Colonic mucosa (tissue), 4 donors: ENCODE measurements around the gene SPATA22. TPM values are rescaled to one million over a fixed set of nuclear protein-coding genes. Genes with fewer than 3 reads are reported as not detected.

ENCODE experiments used
- DNase-seq: peaks from one replicate; pipeline ENCODE4 v3.0.0-alpha.2; 2020
- H3K27ac ChIP-seq: fragments of 200-600 bp; one replicate; pipeline ENCODE4 v1.8.0; 2021
- H3K27me3 ChIP-seq: fragments of 200-600 bp; one replicate; pipeline ENCODE4 v1.8.0; 2021
- H3K36me3 ChIP-seq: fragments of 200-600 bp; one replicate; pipeline ENCODE4 v1.8.0; 2021
- H3K4me1 ChIP-seq: fragments of 200-600 bp; one replicate; pipeline ENCODE4 v1.8.0; 2021; ENCODE audit warnings: mild to moderate bottlenecking
- H3K4me3 ChIP-seq: fragments of 200-600 bp; one replicate; pipeline ENCODE4 v1.8.0; 2021
- H3K9ac ChIP-seq, 2 donors: one replicate each; pipeline ENCODE4 v1.7.0; 2013; ENCODE audit warnings: control low read depth in 2 of 2, low read depth in 2 of 2, low read length in 2 of 2
- H3K9me3 ChIP-seq: fragments of 200-600 bp; one replicate; pipeline ENCODE4 v1.8.0; 2021
- CTCF ChIP-seq: fragments of 200-600 bp; IDR thresholded peaks from one replicate; pipeline ENCODE4 v1.8.0; 2022; ENCODE audit warnings: antibody characterized with exemption, mild to moderate bottlenecking
- intact Hi-C: fragments of 100-400 bp; cut with DNase I; formaldehyde crosslinking; loops from one replicate; pipeline ENCODE4 v1.14.1; 2022
- total RNA-seq, 2 donors: library from RNA; stranded (reverse); fragmentation: NEBNext Ultra II Directional in 1 of 2; extraction: Animal tissue kit (Norgen Biotek cat#: 25700) in 1 of 2; gene quantifications; one replicate each; pipeline ENCODE4 v1.2.1, GENCODE V29; 2021
- donor health status: healthy.
- donor health status: DM: no; HTN: no; CAD: no.
- donor health status: DM: no; HTN: no; CAD: no.

SPATA22 gene
- total RNA-seq, 2 donors from 2014 or later, result not detected

- Histone ChIP-seq H3K4me1 (no peaks in the 10 kb centered on the region), H3K9me3 (no peaks in the 10 kb centered on the region), H3K27ac (no peak overlapping the region), H3K27me3 (no peaks in the 10 kb centered on the region), H3K36me3 (no peaks in the 10 kb centered on the region), H3K9ac (no peak overlapping the region), H3K4me3 (no peak overlapping the region)
- DNase-seq, result no peak
- no peak for TF ChIP-seq CTCF
- intact Hi-C loops, result no loop called here
Measured at GRCh38 chr17:3505008-3505407, 33.4 kb upstream of the SPATA22 start.

DNA sequence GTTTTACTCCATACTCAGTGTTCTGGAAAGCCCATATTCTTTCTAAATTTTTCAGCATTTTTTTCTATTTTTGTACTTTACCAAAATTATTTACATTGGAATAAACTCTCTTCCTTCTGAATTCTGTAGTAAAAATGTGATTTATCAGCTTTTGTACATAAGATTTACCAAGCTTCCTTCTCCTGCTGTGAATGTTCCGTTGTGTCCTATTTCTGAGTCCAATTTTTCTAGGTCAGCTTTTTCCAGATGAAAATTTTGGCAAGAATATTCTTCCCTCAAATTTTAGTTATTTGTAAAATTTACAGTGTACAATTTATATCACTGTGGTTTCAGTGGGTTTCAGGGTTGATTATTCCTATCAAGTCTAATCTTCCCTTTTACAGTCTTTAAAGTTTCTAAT lies 31.7 kb upstream of the SPATA22 start:
- Histone ChIP-seq H3K9ac (no peak overlapping the region), H3K4me1 (no peaks in the 10 kb centered on the region), H3K4me3 (no peak overlapping the region), H3K27ac (no peak overlapping the region), H3K27me3 (no peaks in the 10 kb centered on the region), H3K36me3 (no peaks in the 10 kb centered on the region), H3K9me3 (no peaks in the 10 kb centered on the region)
- no peak for DNase-seq
- intact Hi-C loops, result no loop called here
- TF ChIP-seq CTCF, result no peak

DNA sequence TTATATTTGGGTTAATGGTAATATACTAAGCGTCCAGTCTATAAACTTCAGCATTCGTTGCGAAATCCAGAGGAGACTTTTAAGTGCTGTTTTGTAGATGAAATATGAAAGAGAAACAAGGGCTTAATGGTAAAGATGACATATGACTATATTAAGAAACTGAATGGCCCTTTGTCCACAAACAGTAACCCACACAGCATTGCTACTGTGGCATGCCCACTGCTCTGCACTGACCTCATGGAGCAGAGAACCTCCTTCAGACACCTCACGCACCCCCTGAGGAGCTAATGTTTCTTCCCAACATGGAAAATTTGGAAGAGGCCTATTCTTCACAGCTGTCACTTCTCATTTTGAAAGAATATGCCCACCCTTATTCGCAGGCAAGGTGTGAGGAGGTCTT lies 30.8 kb upstream of the SPATA22 start:
- Histone ChIP-seq H3K27ac (no peak overlapping the region), H3K9me3 (no peaks in the 10 kb centered on the region), H3K9ac (no peak overlapping the region), H3K4me3 (no peak overlapping the region), H3K4me1 (no peaks in the 10 kb centered on the region), H3K27me3 (no peaks in the 10 kb centered on the region), H3K36me3 (no peaks in the 10 kb centered on the region)
- intact Hi-C loops, result no loop called here
- DNase-seq, result no peak
- TF ChIP-seq CTCF, result no peak

DNA sequence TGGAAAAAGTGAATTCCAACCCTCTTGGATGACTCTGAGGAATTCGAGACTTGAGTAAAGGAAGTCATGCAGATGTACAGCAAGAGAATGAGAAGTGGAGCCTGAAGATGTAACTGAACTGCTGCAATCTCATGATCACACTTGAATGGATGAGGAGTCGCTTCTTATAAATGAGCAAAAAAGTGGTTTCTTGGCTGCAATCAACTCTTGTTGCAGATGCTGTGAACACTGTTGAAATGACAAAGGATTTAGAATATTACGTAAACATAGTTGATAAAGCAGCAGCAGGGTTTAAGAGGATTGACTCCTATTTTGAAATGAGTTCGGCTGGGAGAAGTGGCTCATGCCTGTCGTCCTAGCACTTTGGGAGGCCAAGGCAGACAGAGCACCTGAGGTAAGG lies 29.7 kb upstream of the SPATA22 start:
- H3K36me3 ChIP-seq, result no peaks in the 10 kb centered on the region
- H3K9me3 ChIP-seq, result no peaks in the 10 kb centered on the region
- H3K4me1 ChIP-seq, result no peaks in the 10 kb centered on the region
- intact Hi-C loops, result no loop called here
- no peak for TF ChIP-seq CTCF
- no peak overlapping the region for H3K27ac ChIP-seq
- H3K4me3 ChIP-seq, result no peak overlapping the region
- no peak for DNase-seq
- H3K27me3 ChIP-seq, result no peaks in the 10 kb centered on the region
- H3K9ac ChIP-seq, result no peak overlapping the region

DNA sequence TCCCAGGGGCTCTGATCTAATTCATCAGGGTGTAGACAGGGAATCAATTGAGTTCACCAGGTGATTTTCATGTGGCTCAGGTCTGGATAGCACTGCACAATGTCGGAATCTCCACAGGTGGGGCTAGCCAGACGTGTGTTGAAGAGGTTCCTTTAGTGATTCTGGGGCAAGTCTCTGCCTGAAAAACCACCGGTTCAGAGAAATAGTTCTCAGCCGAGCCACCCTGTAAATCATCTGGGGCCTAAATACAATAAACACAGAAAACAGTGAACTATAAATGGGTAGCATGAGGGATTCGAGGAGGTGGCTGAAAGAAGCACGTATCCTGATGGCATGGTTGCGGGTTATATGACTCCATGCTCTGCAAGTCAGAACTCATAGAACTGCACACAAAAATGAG lies 25.5 kb upstream of the SPATA22 start:
- no peak overlapping the region for H3K9ac ChIP-seq
- no peaks in the 10 kb centered on the region for H3K36me3 ChIP-seq
- no peak overlapping the region for H3K4me3 ChIP-seq
- TF ChIP-seq CTCF, result no peak
- no peaks in the 10 kb centered on the region for H3K27me3 ChIP-seq
- intact Hi-C loops, result no loop called here
- H3K9me3 ChIP-seq, result no peaks in the 10 kb centered on the region
- H3K4me1 ChIP-seq, result no peaks in the 10 kb centered on the region
- no peak overlapping the region for H3K27ac ChIP-seq
- DNase-seq, result no peak
